ENCODE results near the gene HDGF. TPM values are rescaled to one million over a fixed set of nuclear protein-coding genes. Genes with fewer than 3 reads are reported as not detected.
A peak's percentile ranks its signal among the peaks of the same experiment; 100 is the strongest.

HDGF gene
- total RNA-seq, 6 experiments from 2014 or later: 229 to 324 (median 315) TPM

DNA sequence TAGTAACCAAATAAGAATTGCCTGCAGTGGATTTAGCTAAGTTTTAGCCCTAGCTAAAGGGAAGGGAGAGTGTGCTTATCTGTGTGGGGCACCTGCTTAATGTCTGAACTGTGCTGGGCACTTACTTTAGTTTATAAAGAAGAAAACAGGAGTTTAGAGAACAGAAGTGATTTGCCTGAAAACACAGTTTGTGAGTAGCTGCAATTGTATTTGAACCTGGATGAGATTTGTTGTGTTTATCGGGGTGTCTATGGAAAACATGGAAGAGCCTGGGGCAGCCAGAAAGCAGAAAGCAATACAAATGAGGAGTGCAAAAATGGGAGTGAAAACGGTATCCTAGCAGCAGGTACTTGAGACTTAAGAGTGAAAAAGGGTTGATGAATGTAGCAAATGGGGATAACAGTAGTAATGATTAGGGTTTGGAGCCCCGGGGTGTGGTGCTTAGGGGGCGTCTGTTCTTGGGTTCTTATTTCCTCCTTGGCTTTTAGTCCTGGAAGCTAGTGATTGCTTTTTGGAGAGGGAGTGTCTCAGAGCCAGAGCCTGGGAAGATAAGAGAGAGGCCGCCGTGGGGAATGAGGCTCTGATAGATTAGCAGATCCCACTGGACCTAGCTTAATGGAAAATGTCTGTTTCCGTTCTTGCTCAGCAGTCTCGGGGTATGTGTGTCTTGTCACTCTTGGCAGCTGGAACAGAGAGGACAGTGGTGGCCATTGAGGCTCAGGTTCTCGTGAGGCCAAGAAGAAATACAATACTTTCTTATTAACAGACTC, 21.4 kb upstream of the HDGF start:
- DNase-seq: no peak
- Mint-ChIP-seq H3K4me3 (peak overlapping the region; percentile 11), H3K4me1 (ENCODE audit: low read depth) (peaks cover 75% of the 10 kb centered on the region), H3K27ac (peak overlapping the region; percentile 50), H3K27me3 (ENCODE audit: insufficient read depth) (peaks cover 4% of the 10 kb centered on the region; the same call in 1 of the 2 replicates), H3K36me3 (ENCODE audit: low read depth) (peaks cover 32% of the 10 kb centered on the region), H3K9me3 (no peaks in the 10 kb centered on the region)
- TF ChIP-seq, protein P1, sequence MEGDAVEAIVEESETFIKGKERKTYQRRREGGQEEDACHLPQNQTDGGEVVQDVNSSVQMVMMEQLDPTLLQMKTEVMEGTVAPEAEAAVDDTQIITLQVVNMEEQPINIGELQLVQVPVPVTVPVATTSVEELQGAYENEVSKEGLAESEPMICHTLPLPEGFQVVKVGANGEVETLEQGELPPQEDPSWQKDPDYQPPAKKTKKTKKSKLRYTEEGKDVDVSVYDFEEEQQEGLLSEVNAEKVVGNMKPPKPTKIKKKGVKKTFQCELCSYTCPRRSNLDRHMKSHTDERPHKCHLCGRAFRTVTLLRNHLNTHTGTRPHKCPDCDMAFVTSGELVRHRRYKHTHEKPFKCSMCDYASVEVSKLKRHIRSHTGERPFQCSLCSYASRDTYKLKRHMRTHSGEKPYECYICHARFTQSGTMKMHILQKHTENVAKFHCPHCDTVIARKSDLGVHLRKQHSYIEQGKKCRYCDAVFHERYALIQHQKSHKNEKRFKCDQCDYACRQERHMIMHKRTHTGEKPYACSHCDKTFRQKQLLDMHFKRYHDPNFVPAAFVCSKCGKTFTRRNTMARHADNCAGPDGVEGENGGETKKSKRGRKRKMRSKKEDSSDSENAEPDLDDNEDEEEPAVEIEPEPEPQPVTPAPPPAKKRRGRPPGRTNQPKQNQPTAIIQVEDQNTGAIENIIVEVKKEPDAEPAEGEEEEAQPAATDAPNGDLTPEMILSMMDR (IDR thresholded peaks at IDR 0.05): no peak

DNA sequence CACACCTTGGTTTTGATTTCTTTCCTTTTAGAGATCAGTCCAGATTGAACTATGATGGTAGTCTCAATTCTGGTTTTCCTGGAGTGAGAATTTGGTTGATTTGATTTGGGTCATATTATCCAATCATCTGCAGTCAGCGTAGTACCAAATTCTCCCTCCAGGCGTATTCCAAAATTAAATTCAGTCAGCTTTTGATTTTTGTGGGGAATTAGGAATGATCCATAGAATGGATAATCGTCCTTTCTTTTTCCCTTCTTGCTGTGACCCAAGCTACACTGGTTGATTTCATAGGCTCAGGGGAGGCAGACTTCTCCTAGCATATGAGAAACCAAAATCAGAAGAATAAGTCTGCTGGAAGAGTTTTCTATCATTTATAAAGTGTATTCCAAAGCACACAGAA, 20.7 kb upstream of the HDGF start:
- Mint-ChIP-seq H3K9me3 (no peaks in the 10 kb centered on the region), H3K27me3 (ENCODE audit: insufficient read depth) (peaks cover 4% of the 10 kb centered on the region; the same call in 1 of the 2 replicates), H3K36me3 (ENCODE audit: low read depth) (peaks cover 32% of the 10 kb centered on the region), H3K4me3 (no peak overlapping the region), H3K27ac (no peak overlapping the region), H3K4me1 (ENCODE audit: low read depth) (peaks cover 70% of the 10 kb centered on the region)
- TF ChIP-seq, protein P1 (IDR thresholded peaks at IDR 0.05): peak; percentile 48
- no peak for DNase-seq

DNA sequence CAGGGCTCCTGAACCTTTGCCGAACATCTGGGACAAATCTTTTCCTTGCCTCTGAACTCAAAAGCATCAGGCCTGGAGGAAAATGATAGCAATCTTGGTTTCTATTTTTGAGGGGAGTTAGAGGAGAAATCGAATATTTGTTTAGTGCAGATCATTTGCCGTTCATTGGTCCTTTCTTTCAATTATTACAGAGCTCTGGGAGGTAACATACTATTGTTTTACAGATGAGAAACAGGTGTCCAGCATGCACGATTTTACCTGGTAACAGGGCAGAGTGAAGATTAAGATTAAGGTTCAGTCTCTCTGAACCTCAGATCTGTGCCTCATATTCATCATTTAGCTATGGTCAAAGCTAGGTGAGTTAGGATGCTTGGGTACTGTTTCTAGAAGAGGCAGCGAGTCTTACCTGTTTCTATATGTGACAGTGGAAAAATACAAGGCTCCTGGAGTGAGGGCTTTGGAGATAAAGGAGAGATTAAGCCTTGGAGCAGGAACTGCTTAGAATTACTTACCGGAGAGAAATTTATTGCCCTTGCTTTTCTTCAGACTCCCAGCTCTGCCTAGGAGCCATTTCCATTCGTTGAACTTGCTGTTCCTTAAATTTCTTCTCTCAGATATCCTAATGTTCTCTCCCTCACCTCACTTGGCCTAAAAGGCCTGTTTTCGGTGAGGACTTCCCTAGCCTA, 17.3 kb upstream of the HDGF start:
- Mint-ChIP-seq H3K27me3 (ENCODE audit: insufficient read depth) (peaks cover 4% of the 10 kb centered on the region; the same call in 1 of the 2 replicates), H3K9me3 (no peaks in the 10 kb centered on the region), H3K4me1 (ENCODE audit: low read depth) (peaks cover 61% of the 10 kb centered on the region), H3K36me3 (ENCODE audit: low read depth) (peaks cover 30% of the 10 kb centered on the region), H3K27ac (no peak overlapping the region), H3K4me3 (no peak overlapping the region)
- no peak for DNase-seq
- TF ChIP-seq, protein P1 (IDR thresholded peaks at IDR 0.05): no peak

DNA sequence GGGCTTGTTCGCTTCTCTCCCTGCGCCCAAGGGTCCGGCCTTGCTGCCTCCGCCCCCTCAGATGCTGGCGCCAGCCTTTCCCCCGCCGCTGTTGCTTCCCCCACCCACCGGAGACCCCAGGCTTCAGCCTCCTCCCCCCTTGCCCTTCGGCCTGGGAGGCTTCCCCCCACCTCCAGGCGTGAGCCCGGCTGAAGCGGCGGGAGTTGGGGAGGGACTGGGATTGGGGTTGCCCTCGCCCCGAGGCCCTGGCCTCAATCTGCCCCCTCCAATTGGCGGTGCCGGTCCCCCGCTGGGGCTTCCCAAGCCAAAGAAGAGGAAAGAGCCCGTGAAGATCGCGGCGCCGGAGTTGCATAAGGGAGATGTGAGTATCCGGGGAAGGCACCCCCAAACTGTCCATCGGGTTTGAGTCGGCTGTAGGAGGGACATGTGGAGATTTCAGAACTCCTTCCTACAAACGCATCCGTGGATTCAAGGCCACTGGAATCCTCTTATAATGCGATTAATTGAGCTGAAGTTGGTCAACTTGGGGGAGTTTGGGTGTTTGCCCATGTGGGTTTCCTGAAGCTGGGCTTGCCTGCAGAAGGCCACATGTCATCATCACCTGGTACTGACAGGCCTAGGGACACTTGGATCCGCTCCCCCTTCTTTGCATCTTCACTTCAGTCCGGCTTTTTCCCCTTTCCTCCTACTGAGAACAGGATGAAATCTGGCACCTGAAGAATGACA, 16.6 kb upstream of the HDGF start:
- DNase-seq: no peak
- peaks cover 4% of the 10 kb centered on the region; the same call in 1 of the 2 replicates for H3K27me3 Mint-ChIP-seq (ENCODE audit: insufficient read depth)
- H3K4me3 Mint-ChIP-seq: no peak overlapping the region
- TF ChIP-seq, protein P1 (IDR thresholded peaks at IDR 0.05): no peak
- H3K27ac Mint-ChIP-seq: no peak overlapping the region
- peaks cover 24% of the 10 kb centered on the region for H3K36me3 Mint-ChIP-seq (ENCODE audit: low read depth)
- no peaks in the 10 kb centered on the region for H3K9me3 Mint-ChIP-seq
- peaks cover 54% of the 10 kb centered on the region for H3K4me1 Mint-ChIP-seq (ENCODE audit: low read depth)

- Mint-ChIP-seq H3K27me3 (ENCODE audit: insufficient read depth) (0 out of 2 replicates have a peak, but pooled peaks cover 2% of the 10 kb centered on the region), H3K9me3 (no peaks in the 10 kb centered on the region), H3K4me3 (no peak within 1 kb of the TSS), H3K4me1 (ENCODE audit: low read depth) (peaks cover 47% of the 10 kb centered on the region), H3K36me3 (ENCODE audit: low read depth) (peaks cover 21% of the 10 kb centered on the region), H3K27ac (no peak within 1 kb of the TSS)
- TF ChIP-seq, protein P1 (IDR thresholded peaks at IDR 0.05): no peak
- peak; percentile 100 for DNase-seq
Measured at GRCh38 chr1:156767101-156767878, 15.8 kb upstream of the HDGF start, which contains the start of gene PRCC. Gene PRCC (plus strand): TSS chr1:156767535. CDS start chr1:156767772, 237 bp downstream.

Measured in HFFc6 (cell line).